ENCODE data around the gene IL2RA. TPM values are rescaled to one million over a fixed set of nuclear protein-coding genes. Genes with fewer than 3 reads are reported as not detected.

Gene IL2RA
- total and polyA plus RNA-seq, 9 of the 15 experiments (the other 6 are each of a cell fraction or from before 2014, with no cell fraction given), result 0.95 TPM; not detected in 8

DNA sequence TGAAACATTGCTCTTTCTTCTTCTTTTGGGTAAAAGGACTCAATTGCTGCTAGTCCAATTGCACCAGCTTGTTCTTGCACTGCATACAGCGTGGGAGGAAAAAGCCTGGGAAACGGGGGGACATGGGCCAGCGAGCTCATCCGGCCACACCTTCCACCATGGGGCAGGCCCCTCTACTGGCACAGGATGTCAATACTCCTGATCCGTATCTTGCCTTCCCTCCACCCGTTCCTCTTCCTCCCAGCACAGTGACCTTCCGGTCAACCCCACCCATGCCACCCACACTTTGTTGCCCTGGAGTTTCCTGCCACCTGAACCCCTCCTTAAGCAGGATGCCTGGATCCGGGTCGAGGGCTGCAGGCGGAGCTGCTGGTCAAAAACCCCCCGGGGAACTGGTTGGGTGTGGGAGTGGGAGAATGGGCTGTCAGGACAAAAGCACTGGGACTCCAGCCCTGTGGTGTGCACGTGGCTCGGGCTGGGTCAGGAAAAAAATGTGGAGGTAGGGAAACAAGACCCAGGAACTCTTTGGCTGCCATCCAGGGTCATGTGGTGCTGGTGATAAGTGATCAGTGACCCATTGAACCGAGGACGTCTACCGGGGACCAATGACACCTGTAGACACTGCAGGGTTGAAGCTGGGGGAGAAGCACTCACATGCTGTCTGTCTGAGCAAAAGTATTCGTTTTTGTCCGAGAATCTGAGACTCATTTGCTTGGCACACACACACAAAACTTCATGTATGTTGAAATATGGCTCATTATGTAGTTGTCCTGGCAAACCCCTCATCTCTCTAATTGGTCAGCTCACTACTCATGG, 8.1 kb downstream of the IL2RA start:
- Histone ChIP-seq H2AFZ (ENCODE audit: low read depth, low read length) (peak overlapping the region; percentile 79), H3K9me1 (ENCODE audit: control insufficient read depth, insufficient read depth, low read length) (no peaks in the 10 kb centered on the region), H3K4me3 (no peak overlapping the region), H3K27ac (ENCODE audit: extremely low read depth, low read depth, low read length) (no peak overlapping the region), H4K20me1 (replicated peaks; ENCODE audit: control insufficient read depth, insufficient read depth, low read length) (no peaks in the 10 kb centered on the region), H3K79me2 (ENCODE audit: control insufficient read depth, insufficient read depth, low read length) (no peaks in the 10 kb centered on the region), H3K36me3 (ENCODE audit: control insufficient read depth, insufficient read depth, low read length) (no peaks in the 10 kb centered on the region), H3K4me1 (replicated peaks in 1 of 2; ENCODE audit: control insufficient read depth in 2 of 2, insufficient read depth in 2 of 2, low read length in 2 of 2) (peaks cover 10 to 14% of the 10 kb centered on the region in 2 experiments), H3K27me3 (ENCODE audit: control insufficient read depth in 2 of 2, insufficient read depth in 2 of 2, low read length in 2 of 2) (peaks cover 4 to 9% of the 10 kb centered on the region in 2 experiments; a peak in 2 of 5 replicates), H3K9me3 (replicated peaks; ENCODE audit: control insufficient read depth, insufficient read depth, low read depth, low read length) (no peaks in the 10 kb centered on the region), H3K4me2 (ENCODE audit: insufficient read depth, low read length) (peak overlapping the region; percentile 47; the same call in 1 of the 2 replicates), H3K9ac (ENCODE audit: insufficient read depth in 1 of 2, low read depth in 2 of 2, low read length in 2 of 2) (peak overlapping the region in 1 of 2 experiments; percentile 31; a peak in 1 of 4 replicates)
- intact Hi-C loops (cut with micrococcal nuclease) (no loop called here), in situ Hi-C loops (cut with MboI) (no loop called here)
- DNase-seq (ENCODE audit: extremely low read depth in 1 of 4, low spot score in 3 of 4) (peak; percentile 27 to 43 (median 40)), ATAC-seq (peak; percentile 42), FAIRE-seq (no peak)
- BruUV-seq (replicated peaks), result no TSS peak
- WGBS (ENCODE audit: insufficient coverage, low coverage, missing lambda C conversion rate), result 12% methylated on average over 18 of the region's 18 CpGs
- ChIA-PET POLR2A (interaction anchor here (0.7 kb wide), 2 partner anchors 9 to 13 kb away, joined by 3 read pairs; no protein-coding TSS in a partner anchor), CTCF (ENCODE audit: low intra/inter-chr PET ratio) (interaction anchor here (0.7 kb wide), 1 partner anchor 461 kb away, joined by 3 read pairs; no protein-coding TSS in a partner anchor)
- TF ChIP-seq MBD2 (IDR thresholded peaks at IDR 0.05; ENCODE audit: borderline replicate concordance, low read depth), result no peak
- TF ChIP-seq, protein P1, sequence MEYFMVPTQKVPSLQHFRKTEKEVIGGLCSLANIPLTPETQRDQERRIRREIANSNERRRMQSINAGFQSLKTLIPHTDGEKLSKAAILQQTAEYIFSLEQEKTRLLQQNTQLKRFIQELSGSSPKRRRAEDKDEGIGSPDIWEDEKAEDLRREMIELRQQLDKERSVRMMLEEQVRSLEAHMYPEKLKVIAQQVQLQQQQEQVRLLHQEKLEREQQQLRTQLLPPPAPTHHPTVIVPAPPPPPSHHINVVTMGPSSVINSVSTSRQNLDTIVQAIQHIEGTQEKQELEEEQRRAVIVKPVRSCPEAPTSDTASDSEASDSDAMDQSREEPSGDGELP (CRISPR knock-in tag; IDR thresholded peaks at IDR 0.05; ENCODE audit: borderline replicate concordance), result 0 out of 2 replicates have a peak, but pooled peaks have one; percentile 13
- TF ChIP-seq SMAD1 (IDR thresholded peaks at IDR 0.05; ENCODE audit: low read depth, low read length, partially characterized antibody), result no peak
- TF ChIP-seq NCOR1 (IDR thresholded peaks at IDR 0.05), result no peak
- no peak for TF ChIP-seq HNRNPLL (IDR thresholded peaks at IDR 0.05; ENCODE audit: low read depth, low read length, poor library complexity, severe bottlenecking)
- 0 out of 2 replicates have a peak, but pooled peaks have one; percentile 13 for TF ChIP-seq ESRRA (IDR thresholded peaks at IDR 0.05; ENCODE audit: borderline replicate concordance, low read depth)
- TF ChIP-seq L3MBTL2 (IDR thresholded peaks at IDR 0.05), result peak; percentile 84
- TF ChIP-seq ARID1B (IDR thresholded peaks at IDR 0.05), result 0 out of 2 replicates have a peak, but pooled peaks have one; percentile 6
- no peak for TF ChIP-seq FUS (optimal IDR thresholded peaks at IDR 0.05; ENCODE audit: low read depth, low read length)
- TF ChIP-seq, protein P2, sequence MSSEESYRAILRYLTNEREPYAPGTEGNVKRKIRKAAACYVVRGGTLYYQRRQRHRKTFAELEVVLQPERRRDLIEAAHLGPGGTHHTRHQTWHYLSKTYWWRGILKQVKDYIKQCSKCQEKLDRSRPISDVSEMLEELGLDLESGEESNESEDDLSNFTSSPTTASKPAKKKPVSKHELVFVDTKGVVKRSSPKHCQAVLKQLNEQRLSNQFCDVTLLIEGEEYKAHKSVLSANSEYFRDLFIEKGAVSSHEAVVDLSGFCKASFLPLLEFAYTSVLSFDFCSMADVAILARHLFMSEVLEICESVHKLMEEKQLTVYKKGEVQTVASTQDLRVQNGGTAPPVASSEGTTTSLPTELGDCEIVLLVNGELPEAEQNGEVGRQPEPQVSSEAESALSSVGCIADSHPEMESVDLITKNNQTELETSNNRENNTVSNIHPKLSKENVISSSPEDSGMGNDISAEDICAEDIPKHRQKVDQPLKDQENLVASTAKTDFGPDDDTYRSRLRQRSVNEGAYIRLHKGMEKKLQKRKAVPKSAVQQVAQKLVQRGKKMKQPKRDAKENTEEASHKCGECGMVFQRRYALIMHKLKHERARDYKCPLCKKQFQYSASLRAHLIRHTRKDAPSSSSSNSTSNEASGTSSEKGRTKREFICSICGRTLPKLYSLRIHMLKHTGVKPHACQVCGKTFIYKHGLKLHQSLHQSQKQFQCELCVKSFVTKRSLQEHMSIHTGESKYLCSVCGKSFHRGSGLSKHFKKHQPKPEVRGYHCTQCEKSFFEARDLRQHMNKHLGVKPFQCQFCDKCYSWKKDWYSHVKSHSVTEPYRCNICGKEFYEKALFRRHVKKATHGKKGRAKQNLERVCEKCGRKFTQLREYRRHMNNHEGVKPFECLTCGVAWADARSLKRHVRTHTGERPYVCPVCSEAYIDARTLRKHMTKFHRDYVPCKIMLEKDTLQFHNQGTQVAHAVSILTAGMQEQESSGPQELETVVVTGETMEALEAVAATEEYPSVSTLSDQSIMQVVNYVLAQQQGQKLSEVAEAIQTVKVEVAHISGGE (CRISPR knock-in tag; IDR thresholded peaks at IDR 0.05), result peak in 1 of 3 experiments; percentile 39; a peak in 1 of 6 replicates
- 0 out of 2 replicates have a peak, but pooled peaks have one; percentile 41 for TF ChIP-seq KLF1 (tag; IDR thresholded peaks at IDR 0.05)
- TF ChIP-seq, protein P3, sequence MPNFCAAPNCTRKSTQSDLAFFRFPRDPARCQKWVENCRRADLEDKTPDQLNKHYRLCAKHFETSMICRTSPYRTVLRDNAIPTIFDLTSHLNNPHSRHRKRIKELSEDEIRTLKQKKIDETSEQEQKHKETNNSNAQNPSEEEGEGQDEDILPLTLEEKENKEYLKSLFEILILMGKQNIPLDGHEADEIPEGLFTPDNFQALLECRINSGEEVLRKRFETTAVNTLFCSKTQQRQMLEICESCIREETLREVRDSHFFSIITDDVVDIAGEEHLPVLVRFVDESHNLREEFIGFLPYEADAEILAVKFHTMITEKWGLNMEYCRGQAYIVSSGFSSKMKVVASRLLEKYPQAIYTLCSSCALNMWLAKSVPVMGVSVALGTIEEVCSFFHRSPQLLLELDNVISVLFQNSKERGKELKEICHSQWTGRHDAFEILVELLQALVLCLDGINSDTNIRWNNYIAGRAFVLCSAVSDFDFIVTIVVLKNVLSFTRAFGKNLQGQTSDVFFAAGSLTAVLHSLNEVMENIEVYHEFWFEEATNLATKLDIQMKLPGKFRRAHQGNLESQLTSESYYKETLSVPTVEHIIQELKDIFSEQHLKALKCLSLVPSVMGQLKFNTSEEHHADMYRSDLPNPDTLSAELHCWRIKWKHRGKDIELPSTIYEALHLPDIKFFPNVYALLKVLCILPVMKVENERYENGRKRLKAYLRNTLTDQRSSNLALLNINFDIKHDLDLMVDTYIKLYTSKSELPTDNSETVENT (CRISPR knock-in tag; IDR thresholded peaks at IDR 0.05), result no peak
- no peak for TF ChIP-seq HNRNPH1 (optimal IDR thresholded peaks at IDR 0.05; ENCODE audit: low read depth, low read length)
